Central memory CD4-positive, alpha-beta T cell (primary cell): ENCODE data around the gene YPEL3.
"Not testable (repeated sequence)": the region's sequence is repeated elsewhere in the genome, so short reads cannot be mapped to it uniquely, and the experiment has no call there.

Source experiments
- DNase-seq: peaks from one replicate; pipeline ENCODE4 v3.0.0; 2022
- total RNA-seq, 3 experiments: gene quantifications; one replicate each; lab custom pipeline; 2026; lab: John Stamatoyannopoulos, UW

Gene YPEL3, protein sequence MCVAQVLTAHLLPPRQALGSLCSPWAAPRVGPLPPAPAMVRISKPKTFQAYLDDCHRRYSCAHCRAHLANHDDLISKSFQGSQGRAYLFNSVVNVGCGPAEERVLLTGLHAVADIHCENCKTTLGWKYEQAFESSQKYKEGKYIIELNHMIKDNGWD
- total RNA-seq: 2.0 to 119 (median 80.6) reads per million in 3 experiments

DNA sequence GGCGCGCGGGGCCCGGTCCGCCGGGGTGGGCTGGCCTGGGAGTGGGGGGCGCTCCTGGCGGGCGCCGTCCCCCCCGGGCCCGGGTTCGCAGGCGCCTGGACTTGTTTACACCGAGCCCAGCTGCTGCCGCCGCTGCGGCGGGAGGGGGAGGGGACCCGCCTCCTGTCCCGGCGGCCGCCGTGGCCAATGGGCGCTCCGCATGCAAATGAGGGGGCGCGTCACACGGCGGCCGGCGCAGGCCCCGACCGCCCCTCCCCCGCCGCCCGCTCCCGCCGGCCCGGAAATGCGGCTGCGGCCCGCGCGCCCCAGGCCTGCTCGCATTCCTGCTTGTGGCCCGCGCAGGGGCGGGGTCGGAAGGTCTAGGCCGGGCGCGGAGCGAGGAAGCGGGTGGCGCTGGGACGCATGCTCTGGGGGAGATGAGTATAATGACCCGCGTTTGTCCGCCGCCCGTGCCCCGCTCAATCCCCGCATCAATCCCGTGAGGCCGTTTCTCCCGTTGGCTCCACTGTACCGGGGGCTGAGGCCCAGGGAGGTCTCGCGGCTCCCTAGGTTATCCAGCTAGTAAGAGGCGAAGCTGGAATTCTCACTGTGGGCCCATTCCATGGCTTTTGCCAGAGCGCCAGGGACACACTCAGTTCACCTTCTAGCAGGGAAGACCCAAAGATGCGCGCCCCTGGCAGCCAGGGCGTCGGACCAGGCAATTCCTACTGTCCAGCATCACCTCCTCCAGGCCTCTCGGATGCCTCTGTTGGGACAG is at the start of gene YPEL3:
TSS of gene YPEL3 (minus strand) at position 109 of the 757 bp plus-strand sequence. CDS start 731 bp downstream, outside the sequence.
- DNase-seq: peak; percentile 87

DNA sequence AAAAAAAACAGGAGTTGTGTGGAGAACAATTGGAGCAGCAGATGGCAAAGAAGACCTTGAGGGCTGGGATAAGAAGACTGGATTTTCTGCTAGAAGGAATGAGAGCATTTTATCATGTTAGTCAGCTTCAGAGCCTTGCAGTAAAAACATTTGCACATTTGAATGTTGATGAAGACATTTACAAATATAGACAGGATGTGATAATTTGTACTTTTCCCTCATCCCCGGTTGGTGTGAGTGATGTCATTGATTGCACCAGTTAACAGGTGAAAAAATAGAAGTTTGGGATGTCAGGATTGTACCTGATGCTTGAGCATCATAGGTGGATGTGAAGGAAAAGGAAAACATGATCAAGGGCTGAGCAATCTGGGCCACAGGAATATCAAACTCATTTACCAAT is 49.6 kb upstream of the YPEL3 start:
- no peak for DNase-seq

DNA sequence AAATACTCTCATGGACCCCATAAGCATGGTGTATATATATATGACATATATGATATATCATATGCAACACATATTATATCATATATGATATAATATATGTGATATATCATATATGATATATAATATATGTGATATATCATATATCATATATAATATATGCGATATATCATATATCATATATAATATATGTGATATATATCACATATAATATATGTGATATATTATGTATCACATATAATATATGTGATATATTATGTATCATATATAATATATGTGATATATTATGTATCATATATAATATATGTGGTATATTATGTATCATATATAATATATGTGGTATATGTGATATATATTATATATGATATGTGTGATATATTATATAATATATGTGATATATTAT is 48.9 kb upstream of the YPEL3 start:
- DNase-seq: no peak

DNA sequence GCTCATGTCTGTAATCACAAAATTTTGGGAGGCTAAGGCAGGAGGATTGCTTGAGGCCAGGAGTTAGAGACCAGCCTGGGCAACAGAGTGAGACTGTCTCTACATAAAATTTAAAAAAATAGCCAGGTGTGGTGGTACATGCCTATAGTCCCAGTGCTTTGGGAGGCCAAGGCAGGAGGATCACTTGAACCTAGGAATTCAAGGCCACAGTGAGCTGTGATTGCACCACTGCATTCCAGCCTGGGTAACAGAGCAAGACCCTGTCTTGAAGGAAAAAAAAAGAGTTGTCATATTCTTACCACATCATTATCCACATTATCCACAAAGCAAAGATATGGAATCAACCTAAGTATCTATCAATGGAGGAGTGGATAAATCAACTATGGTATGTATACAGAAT is 48.0 kb upstream of the YPEL3 start:
- DNase-seq: no peak

DNA sequence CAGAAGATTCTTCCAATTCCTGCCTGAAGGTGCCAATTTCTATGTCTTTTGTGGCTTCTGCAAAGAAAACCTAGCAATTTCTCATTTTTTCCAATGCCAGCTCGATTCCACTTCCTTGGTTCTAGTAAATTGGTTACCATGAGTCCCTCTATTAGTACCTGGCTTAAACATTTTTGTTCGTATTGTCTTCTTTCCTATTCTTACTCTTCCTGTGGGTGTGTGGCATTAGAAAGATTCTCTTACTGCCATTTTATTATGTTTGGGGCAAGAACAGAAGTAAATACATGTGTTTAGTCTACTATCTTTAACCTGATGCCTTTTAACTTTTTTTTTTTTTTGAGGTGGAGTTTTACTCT is 47.3 kb upstream of the YPEL3 start:
- no peak for DNase-seq

DNA sequence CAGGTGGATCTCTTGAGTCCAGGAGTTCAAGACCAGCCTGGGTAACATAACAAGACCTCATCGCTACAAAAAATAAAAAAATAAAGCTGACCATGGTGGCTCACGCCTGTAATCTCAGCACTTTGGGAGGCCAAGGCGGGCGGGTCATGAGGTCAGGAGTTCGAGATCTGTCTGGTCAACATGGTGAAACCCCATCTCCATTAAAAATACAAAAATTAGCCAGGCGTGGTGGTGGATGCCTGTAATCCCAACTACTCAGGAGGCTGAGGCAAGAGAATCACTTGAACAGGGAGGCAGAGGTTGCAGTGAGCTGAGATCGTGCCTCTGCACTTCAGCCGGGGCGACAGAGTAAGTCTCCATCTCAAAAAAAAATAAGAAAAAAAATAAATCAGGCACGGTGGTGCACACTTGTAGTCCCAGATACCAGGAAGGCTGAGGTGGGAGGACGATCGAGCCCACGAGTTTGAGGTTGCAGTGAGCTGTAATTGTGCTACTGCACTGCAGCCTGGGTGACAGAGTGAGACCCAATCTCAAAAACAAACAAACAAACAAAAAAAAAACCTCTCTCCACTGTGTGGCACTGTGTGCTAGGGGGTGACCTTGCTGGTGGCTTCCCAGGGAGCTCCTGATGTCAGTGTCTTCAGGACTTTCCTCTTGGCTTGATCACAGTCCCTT is 46.8 kb upstream of the YPEL3 start:
- peak; percentile 24 for DNase-seq

DNA sequence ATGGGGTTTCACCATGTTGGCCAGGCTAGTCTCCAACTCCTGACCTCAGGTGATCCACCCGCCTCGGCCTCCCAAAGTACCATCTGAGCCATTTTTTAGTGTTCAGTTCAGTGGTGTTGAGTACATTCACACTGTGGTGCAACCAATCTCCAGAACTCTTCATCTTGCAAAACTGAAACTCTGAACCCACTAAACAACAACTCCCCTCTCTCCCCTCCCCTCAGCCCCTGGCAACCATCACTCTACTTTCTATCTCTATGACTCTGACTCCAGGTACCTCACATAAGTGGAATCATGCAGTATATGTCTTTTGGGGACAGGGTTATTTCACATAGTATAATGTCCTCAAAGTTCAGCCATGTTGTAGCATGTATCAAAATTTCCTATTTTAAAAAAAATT is 45.7 kb upstream of the YPEL3 start:
- DNase-seq: no peak

DNA sequence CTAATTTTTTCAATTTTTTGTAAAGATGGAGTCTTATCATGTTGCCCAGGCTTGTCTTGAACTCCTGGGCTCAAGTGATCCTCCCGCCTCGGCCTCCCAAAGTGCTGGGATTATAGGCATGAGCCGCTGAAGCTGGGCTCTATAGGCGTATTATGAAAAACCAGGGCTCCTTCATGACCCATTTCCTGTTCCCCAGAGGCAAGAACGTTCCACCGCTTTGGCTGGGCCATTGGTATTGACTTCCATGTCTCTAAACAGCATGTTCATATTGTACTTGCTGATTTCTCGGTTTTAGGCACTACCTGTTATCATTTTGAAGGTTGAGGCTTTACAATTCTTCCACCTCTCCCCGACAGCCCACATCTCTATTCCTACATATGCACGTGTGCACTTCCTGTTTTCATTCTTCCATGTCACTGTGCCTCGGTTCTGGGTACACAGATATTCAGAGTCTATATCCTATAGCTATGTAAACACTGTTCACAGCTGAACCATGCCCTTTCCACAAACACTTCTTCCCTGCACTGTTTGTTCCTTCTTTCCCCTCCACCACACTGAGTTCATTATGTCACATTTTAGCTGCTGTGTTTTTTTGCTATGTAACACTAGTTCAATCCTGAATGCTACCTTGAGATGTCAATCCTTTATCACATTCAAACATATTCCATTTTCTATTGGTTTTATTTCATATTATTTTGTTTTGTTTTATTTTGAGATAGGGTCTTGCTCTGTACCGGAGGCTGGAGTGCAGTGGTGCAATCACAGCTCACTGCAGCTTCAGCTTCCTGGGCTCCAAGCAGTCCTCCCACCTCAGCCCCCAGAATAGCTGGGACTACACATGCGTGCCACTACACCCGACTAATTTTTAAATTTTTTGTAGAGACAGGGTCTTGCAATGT is 43.8 kb upstream of the YPEL3 start:
- no peak for DNase-seq

DNA sequence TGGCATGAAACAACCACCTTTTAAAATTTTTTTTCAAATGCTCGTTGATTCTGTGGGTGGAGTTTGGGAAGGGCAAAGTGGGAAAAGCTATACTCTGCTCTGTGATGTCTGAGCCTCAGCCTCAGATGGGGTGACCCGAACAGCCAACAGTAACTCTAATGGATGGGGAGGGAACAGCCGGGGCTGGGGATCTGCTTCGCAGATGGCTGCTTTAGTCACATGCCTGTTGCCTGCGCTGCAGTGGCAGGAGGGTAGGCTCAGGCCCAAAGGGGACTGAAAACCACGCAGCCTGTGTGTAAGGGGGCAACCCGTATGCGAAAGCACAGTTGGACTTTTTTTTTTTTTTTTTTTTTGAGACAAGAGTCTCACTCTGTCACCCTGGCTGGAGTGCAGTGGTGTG is 41.9 kb upstream of the YPEL3 start:
- no peak for DNase-seq

DNA sequence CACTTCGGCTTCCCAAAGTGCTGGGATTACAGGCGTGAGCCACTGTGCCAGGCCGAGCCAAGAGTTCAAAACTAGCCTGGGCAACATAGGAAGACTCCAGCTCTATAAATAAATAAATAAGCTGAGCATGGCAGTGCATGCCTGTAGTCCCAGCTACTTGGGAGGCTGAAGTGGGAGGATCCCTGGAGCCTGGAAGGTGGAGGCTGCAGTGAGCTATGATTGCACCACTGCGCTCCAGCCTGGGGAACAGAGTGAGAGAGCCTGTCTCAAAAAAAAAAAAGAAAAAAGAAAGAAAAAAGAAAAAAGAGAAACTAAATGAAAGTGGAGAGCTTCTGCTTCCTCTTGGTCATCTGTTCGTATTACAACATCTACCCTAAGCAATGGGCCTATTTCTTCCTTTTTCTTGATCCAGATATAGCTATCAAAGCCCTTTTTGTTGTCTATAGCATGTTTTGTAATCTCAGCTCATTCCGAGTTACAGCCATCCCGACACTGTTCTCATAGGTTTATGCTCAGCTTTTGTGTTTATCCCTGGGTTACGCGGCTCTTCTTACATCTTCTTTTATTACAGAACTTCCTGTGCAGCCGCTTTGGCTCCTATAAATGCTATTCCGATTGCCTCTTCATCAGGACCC is 41.1 kb upstream of the YPEL3 start:
- no peak for DNase-seq

DNA sequence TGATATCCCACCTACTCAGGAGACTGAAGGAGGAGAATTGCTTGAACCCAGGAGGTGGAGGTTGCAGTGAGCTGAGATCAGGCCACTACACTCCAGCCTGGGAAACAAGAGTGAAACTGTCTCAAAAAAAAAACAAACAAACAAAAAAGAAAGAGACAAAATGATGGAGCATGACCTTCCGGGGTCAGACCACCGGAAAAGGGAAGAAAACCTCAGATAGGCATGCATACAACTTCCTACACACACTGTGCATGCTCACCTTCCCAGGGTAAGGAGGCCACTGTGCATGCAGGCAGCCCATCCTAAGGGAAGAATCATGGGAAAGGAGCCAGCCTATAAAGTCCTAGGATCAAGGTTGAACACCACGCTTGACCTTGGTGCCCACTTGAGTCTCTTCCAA is 36.6 kb upstream of the YPEL3 start:
- no peak for DNase-seq

DNA sequence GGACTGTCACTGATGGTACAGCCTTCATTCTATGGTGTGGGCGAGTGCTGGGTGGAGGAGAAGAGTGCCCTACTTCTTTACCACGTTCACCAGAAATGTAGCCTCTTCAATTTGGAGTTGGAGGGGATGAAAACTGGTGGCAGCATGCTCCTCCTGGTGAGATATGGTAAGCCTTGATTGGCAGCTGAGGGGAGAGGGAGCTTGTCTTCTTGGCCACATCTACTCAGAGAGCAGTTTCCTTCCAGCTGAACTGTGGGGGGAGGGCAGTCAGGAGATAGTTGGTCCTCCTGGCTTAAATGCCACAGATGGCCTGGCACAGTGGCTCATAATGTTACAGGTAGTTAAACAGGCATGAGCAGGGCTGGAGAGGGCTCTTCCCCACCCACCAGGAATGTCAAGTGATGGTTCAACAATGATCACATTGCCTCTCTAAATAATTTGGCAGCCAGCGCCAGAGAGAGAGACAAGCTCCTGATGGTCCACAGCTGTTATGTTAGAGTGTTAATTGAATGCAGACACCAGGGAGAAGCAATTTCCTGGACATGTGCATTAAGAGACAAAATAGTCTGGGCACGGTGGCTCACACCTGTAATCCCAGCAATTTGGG is 36.0 kb upstream of the YPEL3 start:
- no peak for DNase-seq

DNA sequence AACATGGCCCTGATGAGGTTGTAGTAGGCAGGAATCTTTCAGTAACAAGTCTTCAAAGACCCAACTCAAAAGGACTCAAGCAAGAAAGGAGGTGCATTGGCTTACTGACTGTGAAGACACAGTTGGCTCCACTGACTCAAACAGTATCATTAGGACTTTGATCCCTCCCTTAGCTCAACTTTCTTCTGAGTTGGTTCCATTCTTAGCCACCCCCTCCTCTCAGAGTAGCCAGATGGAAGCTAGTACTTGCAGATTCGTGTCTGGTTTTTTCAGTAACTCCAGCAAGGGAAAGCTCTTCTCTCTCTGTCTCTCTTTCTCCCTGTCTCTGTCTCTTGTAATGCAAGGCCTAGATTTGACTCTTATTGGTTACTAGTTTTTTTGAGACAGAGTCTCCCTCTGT is 32.0 kb upstream of the YPEL3 start:
- DNase-seq: no peak

DNA sequence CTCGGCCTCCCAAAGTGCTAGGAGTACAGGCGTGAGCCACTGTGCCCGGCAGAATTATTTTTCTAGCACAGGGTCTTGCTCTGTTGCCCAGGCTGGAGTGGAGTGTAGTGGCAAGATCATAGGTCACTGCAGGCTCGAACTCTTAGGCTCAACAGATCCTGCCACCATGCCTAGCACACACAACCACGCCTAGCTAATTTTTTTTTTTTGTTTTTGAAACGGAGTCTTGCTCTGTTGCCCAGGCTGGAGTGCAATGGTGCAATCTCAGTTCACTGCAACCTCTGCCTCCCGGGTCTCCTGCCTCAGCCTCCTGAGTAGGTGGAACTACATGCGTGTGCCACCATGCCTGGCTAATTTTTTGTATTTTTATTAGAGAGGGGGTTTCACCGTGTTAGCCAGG is 29.7 kb upstream of the YPEL3 start:
- not testable (repeated sequence) for DNase-seq

DNA sequence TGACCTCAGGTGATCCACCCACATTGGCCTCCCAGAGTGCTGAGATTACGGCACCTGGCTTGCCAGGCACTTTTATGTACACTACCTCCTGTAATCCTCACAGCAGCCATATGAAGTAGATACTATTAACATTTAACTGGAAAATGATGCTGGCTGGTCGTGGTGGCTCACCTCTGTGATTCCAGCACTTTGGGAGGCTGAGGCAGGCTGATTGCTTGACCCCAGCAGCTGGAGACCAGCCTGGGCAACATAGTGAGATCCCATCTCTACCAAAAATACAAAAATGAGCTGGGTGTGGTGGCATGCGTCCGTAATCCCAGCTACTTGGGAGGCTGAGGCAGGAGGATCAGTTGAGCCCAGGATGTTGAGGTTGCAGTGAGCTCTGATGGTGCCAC is 29.0 kb upstream of the YPEL3 start:
- DNase-seq: no peak

DNA sequence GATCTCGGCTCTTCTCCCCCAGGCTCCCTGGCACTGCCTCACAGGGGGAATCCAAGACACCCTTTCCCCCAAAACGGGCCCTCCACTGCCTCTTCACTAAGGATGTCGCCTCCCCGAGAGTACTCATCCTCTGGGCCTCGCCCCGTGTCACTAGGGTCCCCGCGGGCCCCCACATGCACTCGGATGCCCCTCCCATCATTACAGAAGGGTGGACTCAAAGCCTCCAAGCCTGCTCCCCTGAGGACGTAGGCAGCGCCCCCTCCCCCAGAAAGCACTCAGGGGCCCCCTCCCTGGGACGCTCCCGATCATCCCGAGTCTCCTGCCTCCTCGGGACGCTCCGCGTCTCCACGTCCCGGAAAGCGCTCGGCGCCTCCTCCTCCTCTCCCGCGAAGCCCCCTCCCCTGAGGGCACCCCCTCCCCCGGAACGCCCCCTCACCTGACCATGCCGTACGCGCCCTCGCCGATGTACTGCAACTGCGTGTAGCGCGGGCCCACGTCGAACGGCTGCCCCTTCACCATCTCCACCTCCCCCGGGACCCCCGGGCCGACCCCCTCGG is 26.7 kb upstream of the YPEL3 start:
- no peak for DNase-seq

DNA sequence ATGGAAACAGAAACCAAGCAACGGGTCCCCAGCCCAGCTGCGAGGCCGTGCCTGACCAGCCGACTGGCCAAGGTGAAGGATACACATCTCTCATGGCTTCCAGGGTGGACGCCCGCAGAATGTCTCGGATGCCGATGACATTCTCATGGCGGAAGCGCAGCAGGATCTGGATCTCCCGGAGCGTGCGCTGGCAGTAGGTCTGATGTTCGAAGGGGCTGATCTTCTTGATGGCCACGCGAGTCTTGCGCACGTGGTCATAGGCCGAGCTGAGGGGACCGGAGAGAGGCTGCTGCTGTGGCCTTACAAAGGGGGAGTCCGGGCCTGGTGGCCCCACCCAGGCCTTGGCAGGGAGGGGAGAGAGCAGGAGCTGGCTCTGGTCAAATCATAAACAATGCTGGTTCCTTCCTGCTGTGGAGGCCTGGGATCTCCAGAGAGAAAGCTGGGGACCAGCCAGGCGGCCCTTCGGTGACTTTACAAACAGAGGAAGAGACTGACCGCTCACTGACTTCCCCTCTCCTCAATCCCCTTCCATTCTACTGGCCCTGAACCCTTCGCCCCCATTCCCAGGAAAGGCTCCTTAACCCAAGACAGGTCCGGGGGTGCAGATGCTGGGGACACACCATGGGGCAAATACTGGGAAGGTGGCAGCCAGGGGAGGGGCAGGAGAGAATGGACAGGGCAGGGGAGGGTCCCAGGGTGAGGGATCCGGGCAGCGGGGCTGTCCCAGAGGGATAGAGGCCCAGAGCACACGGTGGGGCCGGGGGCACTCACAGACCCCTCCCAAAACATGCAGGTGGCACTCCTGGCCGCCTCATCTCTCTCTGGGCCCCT is 25.9 kb upstream of the YPEL3 start:
- no peak for DNase-seq

DNA sequence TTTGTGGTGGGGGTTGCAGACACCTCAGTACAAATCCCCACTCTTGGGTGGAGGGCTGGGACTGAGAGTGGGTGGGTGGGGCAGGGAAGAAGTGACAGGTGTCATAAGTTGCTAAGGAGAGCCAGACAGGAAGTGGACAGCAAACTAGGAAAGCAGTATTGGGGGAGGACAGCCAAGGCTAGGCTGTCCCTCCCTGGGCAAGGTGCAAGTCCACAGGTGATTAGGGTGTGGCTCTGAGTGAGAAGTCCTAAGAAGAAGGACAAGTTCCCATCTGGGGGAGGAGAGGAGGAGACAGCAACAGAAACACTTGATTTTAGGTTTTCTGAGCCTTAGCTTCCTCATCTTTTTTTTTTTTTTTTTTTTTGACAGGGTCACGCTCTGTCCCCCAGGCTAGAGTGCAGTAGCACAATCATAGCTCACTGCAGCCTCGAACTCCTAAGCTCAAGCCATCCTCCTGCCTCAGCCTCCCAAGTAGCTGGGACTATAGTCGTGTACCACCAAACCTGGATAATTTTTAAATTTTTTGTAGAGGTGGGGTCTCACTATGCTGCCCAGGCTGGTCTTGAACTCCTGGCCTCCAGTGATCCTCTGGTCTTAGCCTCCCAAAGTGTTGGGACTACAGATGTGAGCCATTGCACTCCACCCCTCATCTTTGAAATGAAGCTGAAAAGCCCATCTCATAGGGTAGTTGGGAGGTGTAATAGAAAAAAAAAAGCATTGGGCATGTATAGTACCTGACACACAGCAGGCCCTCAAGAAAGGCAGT is 24.5 kb upstream of the YPEL3 start:
- DNase-seq: no peak

DNA sequence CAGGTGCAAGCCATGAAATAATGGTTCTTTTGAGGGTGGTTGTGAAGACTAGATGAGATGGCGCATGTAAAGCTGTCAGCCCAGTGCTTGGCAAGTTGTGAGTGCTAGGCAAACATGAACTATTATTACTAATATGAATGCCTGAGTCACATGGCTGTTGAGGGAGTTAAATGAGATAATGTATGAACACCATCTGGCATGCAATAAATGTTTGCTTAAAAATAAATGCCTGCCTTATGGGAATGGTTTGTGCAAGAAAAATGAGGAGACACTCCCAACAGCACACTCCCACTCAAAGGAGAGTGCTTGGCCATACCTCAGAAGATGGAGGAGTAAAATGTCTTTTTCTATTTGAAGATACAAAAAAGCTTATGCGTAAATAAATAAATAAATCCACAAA is 23.4 kb upstream of the YPEL3 start:
- DNase-seq: no peak

DNA sequence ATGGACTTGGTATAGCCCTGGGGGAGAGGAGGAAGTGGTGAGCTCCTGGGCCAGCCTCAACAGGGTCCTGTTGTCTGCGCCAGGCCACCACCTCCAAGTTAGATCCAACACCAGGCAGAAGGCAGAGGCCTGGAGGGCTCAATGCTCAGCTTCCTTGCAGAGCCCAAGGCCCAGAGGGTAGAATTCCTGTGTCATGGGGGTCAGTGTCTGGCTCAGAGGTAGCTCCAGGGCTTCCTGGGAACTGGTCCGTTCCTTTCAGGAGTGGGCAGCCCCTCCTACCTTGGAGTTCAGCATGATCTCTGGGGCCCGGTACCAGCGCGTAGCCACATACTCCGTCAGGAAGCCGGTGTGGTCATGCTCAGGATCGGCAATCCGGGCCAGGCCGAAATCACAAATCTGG is 21.8 kb upstream of the YPEL3 start:
- no peak for DNase-seq
